HEK293 (cell line): Measurements from ENCODE around the gene C6orf136.

Source experiments
- CTCF ChIA-PET: fragments of 350-600 bp; formaldehyde crosslinking; extraction: SDS; loops from one replicate; lab custom pipeline; 2021; ENCODE audit warnings: antibody characterized with exemption; lab: Yijun Ruan, JAX
- POLR2A ChIA-PET: fragments of 300-600 bp; formaldehyde crosslinking; extraction: SDS; loops from one replicate; lab custom pipeline; 2020; ENCODE audit warnings: antibody characterized with exemption, inconsistent platforms; lab: Yijun Ruan, JAX
- H3K27ac ChIP-seq: fragments of 200-500 bp; sonication (Bioruptor generic); 2 replicates; pipeline ENCODE4 v1.5.1; 2014; ENCODE audit warnings: low read depth, low read length, control low read depth, inconsistent platforms; ENCODE audit errors: extremely low read depth
- H3K36me3 ChIP-seq, 2 experiments: fragments of 200-500 bp in 1 of 2; sonication (Bioruptor generic) in 1 of 2; 1 replicate in 1 of 2; 2 replicates in 1 of 2; pipeline ENCODE4 v1.5.1; 2014 to 2017; ENCODE audit warnings: inconsistent platforms in 2 of 2, low read length in 2 of 2; ENCODE audit not compliant: control insufficient read depth in 2 of 2, insufficient read depth in 1 of 2
- H3K4me1 ChIP-seq: fragments of 200-500 bp; sonication (Bioruptor generic); 2 replicates; pipeline ENCODE4 v1.5.1; 2014; ENCODE audit warnings: mild to moderate bottlenecking, low read length, inconsistent platforms; ENCODE audit not compliant: control insufficient read depth, insufficient read depth
- H3K4me3 ChIP-seq: 2 replicates; pipeline ENCODE4 v1.5.1; 2011; ENCODE audit warnings: low read depth, mild to moderate bottlenecking, control low read depth, low read length, moderate library complexity
- H3K9me3 ChIP-seq: fragments of 200-500 bp; sonication (Bioruptor generic); 2 replicates; pipeline ENCODE4 v1.5.1; 2014; ENCODE audit warnings: low read depth, low read length, inconsistent platforms; ENCODE audit not compliant: control insufficient read depth, insufficient read depth
- CTCF ChIP-seq: fragments of 450-650 bp; formaldehyde crosslinking; IDR thresholded peaks from 2 replicates; pipeline ENCODE4 v1.5.1; 2016; ENCODE audit warnings: missing biosample characterization, missing genetic modification characterization
- PRDM10 ChIP-seq: fragments of 450-650 bp; formaldehyde crosslinking; IDR thresholded peaks from 2 replicates; pipeline ENCODE4 v1.5.1; 2016; ENCODE audit warnings: missing biosample characterization, missing genetic modification characterization
- SCRT1 ChIP-seq: fragments of 450-650 bp; formaldehyde crosslinking; IDR thresholded peaks from 2 replicates; pipeline ENCODE4 v1.5.1; 2016; ENCODE audit warnings: missing biosample characterization, missing genetic modification characterization, borderline replicate concordance
- ZBTB7A ChIP-seq: fragments of 450-650 bp; formaldehyde crosslinking; IDR thresholded peaks from 2 replicates; pipeline ENCODE4 v1.5.1; 2016; ENCODE audit warnings: low read depth, missing biosample characterization, missing genetic modification characterization
- ZNF239 ChIP-seq: fragments of 450-650 bp; formaldehyde crosslinking; IDR thresholded peaks from 2 replicates; pipeline ENCODE4 v1.5.1; 2016; ENCODE audit warnings: missing biosample characterization, missing genetic modification characterization
- ZNF341 ChIP-seq: fragments of 450-650 bp; formaldehyde crosslinking; IDR thresholded peaks from 2 replicates; pipeline ENCODE4; 2016; ENCODE audit warnings: low read depth, missing biosample characterization, missing genetic modification characterization
- ZNF488 ChIP-seq: fragments of 450-650 bp; formaldehyde crosslinking; IDR thresholded peaks from 2 replicates; pipeline ENCODE4 v1.5.1; 2016; ENCODE audit warnings: missing biosample characterization, missing genetic modification characterization
- ZNF600 ChIP-seq: fragments of 450-650 bp; formaldehyde crosslinking; IDR thresholded peaks from 2 replicates; pipeline ENCODE4 v1.5.1; 2016; ENCODE audit warnings: missing biosample characterization, missing genetic modification characterization
- ZNF629 ChIP-seq: fragments of 450-650 bp; formaldehyde crosslinking; IDR thresholded peaks from 2 replicates; pipeline ENCODE4 v1.5.1; 2017; ENCODE audit warnings: missing biosample characterization, missing genetic modification characterization
- ZNF664 ChIP-seq: fragments of 450-650 bp; formaldehyde crosslinking; IDR thresholded peaks from 2 replicates; pipeline ENCODE4 v1.5.1; 2016; ENCODE audit warnings: missing biosample characterization, missing genetic modification characterization

The C6orf136 gene

GRCh38 chr6:30612213-30612612, 34.7 kb upstream of the C6orf136 start:
- ChIA-PET CTCF (interaction anchor here (0.5 to 3.2 kb wide), 18 partner anchors 12 to 475 kb away, joined by 3 to 29 read pairs (median 4); partner anchors contain the start of gene C6orf136), POLR2A (interaction anchor here (0.5 to 4.8 kb wide), 24 partner anchors 12 to 235 kb away, joined by 3 to 197 read pairs (median 6); partner anchors contain the start of genes ABCF1, ATAT1, DHX16 and FLOT1)
- no peak overlapping the region for H3K27ac ChIP-seq
- no peak overlapping the region for H3K4me3 ChIP-seq
- peak; percentile 58 for TF ChIP-seq ZNF341
- TF ChIP-seq ZBTB7A (tag by site-specific recombination) = no peak
- peaks cover 18% of the 10 kb centered on the region for H3K4me1 ChIP-seq
- H3K36me3 ChIP-seq = peaks cover 22 to 57% of the 10 kb centered on the region in 2 experiments
- no peaks in the 10 kb centered on the region for H3K9me3 ChIP-seq

GRCh38 chr6:30612687-30613248, 34.2 kb upstream of the C6orf136 start:
- Histone ChIP-seq H3K9me3 (no peaks in the 10 kb centered on the region), H3K36me3 (peaks cover 17 to 51% of the 10 kb centered on the region in 2 experiments), H3K4me3 (no peak overlapping the region), H3K4me1 (peaks cover 18% of the 10 kb centered on the region), H3K27ac (peak overlapping the region; percentile 8; the same call in 1 of the 2 replicates)
- CTCF ChIA-PET = interaction anchor here (0.6 to 3.2 kb wide), 20 partner anchors 9 to 475 kb away, joined by 3 to 29 read pairs (median 4); partner anchors contain the start of gene DHX16
- POLR2A ChIA-PET = interaction anchor here (0.5 to 4.8 kb wide), 26 partner anchors 11 to 295 kb away, joined by 3 to 197 read pairs (median 6); partner anchors contain the start of genes ABCF1, ATAT1, DHX16 and FLOT1
- TF ChIP-seq ZNF664 (tag by site-specific recombination) (peak; percentile 83), ZNF488 (no peak), CTCF (tag by site-specific recombination) (no peak), ZNF600 (peak; percentile 37; the same call in 1 of the 2 replicates), ZNF239 (tag by site-specific recombination) (no peak)

GRCh38 chr6:30613251-30614043, 33.5 kb upstream of the C6orf136 start:
- Histone ChIP-seq H3K9me3 (no peaks in the 10 kb centered on the region), H3K4me3 (no peak overlapping the region), H3K27ac (peak overlapping the region; percentile 8; the same call in 1 of the 2 replicates), H3K4me1 (peaks cover 18% of the 10 kb centered on the region), H3K36me3 (peaks cover 10 to 44% of the 10 kb centered on the region in 2 experiments)
- 0 out of 2 replicates have a peak, but pooled peaks have one; percentile 9 for TF ChIP-seq ZNF629 (tag by site-specific recombination)
- 0 out of 2 replicates have a peak, but pooled peaks have one; percentile 11 for TF ChIP-seq PRDM10 (tag by site-specific recombination)
- TF ChIP-seq SCRT1 (tag by site-specific recombination) = no peak
- POLR2A ChIA-PET = interaction anchor here (0.6 to 4.8 kb wide), 29 partner anchors 9 to 294 kb away, joined by 3 to 197 read pairs (median 6); partner anchors contain the start of genes ABCF1, ATAT1, DHX16 and FLOT1
- CTCF ChIA-PET = interaction anchor here (0.6 to 3.2 kb wide), 16 partner anchors 9 to 474 kb away, joined by 3 to 29 read pairs (median 4); partner anchors contain the start of gene DHX16
